ENCODE results near the gene TMIGD3.

DNA sequence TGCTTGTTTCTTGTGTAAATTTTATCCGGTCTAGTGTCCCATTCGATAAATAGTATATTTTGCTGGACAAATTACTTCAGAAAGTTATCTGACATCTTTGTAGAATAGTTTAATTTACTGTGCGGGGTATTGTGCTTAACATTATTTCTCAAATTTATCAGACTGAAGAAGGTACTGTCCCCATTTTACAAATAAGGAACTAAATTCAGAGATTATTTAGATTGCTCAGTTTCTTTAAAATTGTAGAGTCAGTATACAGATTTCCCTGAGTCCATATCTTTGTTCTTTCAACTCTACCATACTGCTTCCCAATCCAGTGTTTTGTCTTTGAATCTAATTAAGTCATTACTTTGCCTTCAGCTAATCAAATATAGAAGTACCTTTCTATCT, 47.8 kb downstream of the TMIGD3 start:
- TF ChIP-seq RAD21 (IDR thresholded peaks at IDR 0.05; ENCODE audit: low read length) (no peak), FOS (IDR thresholded peaks at IDR 0.05; ENCODE audit: low read depth, low read length) (no peak), MXI1 (IDR thresholded peaks at IDR 0.05; ENCODE audit: borderline replicate concordance, low read depth, low read length) (no peak), POLR2A (IDR thresholded peaks at IDR 0.05; ENCODE audit: low read depth, low read length) (no peak), MAZ (IDR thresholded peaks at IDR 0.05; ENCODE audit: borderline replicate concordance, low read depth, low read length) (no peak), RFX5 (IDR thresholded peaks at IDR 0.05; ENCODE audit: low read depth, low read length) (no peak), MAFK (IDR thresholded peaks at IDR 0.05; ENCODE audit: low read depth, low read length) (no peak), CHD1 (IDR thresholded peaks at IDR 0.05; ENCODE audit: low read depth, low read length) (no peak), SMC3 (IDR thresholded peaks at IDR 0.05; ENCODE audit: low read depth, low read length) (no peak), RCOR1 (IDR thresholded peaks at IDR 0.05; ENCODE audit: insufficient replicate concordance, low read length) (no peak)
- TF ChIP-seq, protein P1, sequence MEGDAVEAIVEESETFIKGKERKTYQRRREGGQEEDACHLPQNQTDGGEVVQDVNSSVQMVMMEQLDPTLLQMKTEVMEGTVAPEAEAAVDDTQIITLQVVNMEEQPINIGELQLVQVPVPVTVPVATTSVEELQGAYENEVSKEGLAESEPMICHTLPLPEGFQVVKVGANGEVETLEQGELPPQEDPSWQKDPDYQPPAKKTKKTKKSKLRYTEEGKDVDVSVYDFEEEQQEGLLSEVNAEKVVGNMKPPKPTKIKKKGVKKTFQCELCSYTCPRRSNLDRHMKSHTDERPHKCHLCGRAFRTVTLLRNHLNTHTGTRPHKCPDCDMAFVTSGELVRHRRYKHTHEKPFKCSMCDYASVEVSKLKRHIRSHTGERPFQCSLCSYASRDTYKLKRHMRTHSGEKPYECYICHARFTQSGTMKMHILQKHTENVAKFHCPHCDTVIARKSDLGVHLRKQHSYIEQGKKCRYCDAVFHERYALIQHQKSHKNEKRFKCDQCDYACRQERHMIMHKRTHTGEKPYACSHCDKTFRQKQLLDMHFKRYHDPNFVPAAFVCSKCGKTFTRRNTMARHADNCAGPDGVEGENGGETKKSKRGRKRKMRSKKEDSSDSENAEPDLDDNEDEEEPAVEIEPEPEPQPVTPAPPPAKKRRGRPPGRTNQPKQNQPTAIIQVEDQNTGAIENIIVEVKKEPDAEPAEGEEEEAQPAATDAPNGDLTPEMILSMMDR (conservative IDR thresholded peaks at IDR 0.05; ENCODE audit: low read depth, low read length), result no peak
- TF ChIP-seq, protein P2, sequence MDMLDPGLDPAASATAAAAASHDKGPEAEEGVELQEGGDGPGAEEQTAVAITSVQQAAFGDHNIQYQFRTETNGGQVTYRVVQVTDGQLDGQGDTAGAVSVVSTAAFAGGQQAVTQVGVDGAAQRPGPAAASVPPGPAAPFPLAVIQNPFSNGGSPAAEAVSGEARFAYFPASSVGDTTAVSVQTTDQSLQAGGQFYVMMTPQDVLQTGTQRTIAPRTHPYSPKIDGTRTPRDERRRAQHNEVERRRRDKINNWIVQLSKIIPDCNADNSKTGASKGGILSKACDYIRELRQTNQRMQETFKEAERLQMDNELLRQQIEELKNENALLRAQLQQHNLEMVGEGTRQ (IDR thresholded peaks at IDR 0.05; ENCODE audit: low read depth, low read length), result no peak
- TF ChIP-seq, protein P3, sequence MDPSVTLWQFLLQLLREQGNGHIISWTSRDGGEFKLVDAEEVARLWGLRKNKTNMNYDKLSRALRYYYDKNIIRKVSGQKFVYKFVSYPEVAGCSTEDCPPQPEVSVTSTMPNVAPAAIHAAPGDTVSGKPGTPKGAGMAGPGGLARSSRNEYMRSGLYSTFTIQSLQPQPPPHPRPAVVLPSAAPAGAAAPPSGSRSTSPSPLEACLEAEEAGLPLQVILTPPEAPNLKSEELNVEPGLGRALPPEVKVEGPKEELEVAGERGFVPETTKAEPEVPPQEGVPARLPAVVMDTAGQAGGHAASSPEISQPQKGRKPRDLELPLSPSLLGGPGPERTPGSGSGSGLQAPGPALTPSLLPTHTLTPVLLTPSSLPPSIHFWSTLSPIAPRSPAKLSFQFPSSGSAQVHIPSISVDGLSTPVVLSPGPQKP (IDR thresholded peaks at IDR 0.05; ENCODE audit: borderline replicate concordance, low read depth, low read length), result no peak
